GM10248 (cell line): Measurements from ENCODE around the gene MORC3.

Source experiments
- CTCF ChIA-PET: fragments of 300-600 bp; sonication (Branson Sonifier 250); formaldehyde crosslinking; extraction: SDS; loops from one replicate; lab custom pipeline; 2021; ENCODE audit warnings: antibody characterized with exemption; lab: Yijun Ruan, JAX
- POLR2A ChIA-PET: fragments of 350-650 bp; sonication (Branson Sonifier 250); formaldehyde crosslinking; extraction: SDS; loops from one replicate; lab custom pipeline; 2020; ENCODE audit warnings: antibody characterized with exemption; lab: Yijun Ruan, JAX
- DNase-seq: peaks from one replicate; pipeline ENCODE4 v3.0.0; 2012; ENCODE audit errors: extremely low spot score
- TF ChIP-seq, protein P1 (sequence below): IDR thresholded peaks from 2 replicates; pipeline ENCODE4 v1.5.1; 2012; ENCODE audit warnings: mild to moderate bottlenecking, low read depth; ENCODE audit errors: extremely low read depth, missing control alignments, control extremely low read depth

Gene MORC3

DNA sequence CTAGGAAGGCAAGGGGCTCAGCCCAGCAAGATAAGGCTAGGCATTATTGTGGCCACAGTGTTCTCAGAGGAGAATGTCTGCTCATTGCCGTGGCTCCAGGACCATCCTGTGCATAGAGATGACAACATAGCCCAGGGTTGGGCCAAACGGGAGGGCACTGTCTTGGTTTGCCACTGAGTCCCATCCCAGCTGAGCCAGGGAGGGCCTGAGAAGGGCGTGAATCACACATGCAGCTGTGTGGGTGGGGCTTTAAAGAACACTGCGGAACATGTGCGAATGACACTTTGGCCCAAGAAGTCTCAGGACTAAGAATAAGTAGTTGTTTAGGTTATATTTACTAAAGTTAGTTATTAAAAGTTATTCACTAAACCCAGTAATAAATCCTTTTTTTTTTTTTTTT is 83.7 kb downstream of the MORC3 start:
- TF ChIP-seq, protein P1, sequence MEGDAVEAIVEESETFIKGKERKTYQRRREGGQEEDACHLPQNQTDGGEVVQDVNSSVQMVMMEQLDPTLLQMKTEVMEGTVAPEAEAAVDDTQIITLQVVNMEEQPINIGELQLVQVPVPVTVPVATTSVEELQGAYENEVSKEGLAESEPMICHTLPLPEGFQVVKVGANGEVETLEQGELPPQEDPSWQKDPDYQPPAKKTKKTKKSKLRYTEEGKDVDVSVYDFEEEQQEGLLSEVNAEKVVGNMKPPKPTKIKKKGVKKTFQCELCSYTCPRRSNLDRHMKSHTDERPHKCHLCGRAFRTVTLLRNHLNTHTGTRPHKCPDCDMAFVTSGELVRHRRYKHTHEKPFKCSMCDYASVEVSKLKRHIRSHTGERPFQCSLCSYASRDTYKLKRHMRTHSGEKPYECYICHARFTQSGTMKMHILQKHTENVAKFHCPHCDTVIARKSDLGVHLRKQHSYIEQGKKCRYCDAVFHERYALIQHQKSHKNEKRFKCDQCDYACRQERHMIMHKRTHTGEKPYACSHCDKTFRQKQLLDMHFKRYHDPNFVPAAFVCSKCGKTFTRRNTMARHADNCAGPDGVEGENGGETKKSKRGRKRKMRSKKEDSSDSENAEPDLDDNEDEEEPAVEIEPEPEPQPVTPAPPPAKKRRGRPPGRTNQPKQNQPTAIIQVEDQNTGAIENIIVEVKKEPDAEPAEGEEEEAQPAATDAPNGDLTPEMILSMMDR: no peak
- DNase-seq: no peak
- POLR2A ChIA-PET: interaction anchor here (0.6 kb wide), 1 partner anchor 66 kb away, joined by 4 read pairs; no protein-coding TSS in a partner anchor
- CTCF ChIA-PET: interaction anchor here (0.8 to 1.2 kb wide), 2 partner anchors 11 to 18 kb away, joined by 3 read pairs; no protein-coding TSS in a partner anchor

DNA sequence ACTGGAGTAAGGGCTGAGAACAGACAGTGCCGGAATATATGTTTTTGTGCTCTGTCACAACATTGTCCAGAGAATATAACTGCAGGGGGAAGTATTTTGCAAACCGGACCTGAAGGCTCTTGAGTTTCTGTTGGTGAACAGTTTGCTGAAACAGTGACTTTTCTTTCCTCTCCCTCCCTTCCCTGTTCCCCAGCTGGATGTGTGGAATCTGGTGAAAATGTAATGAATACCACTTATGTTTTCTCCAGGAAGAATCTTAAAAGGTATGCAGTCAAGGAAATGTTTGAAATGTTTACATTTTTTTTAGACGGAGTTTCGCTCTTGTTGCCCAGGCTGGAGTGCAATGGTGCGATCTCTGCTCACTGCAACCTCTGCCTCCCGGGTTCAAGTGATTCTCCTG is 88.6 kb downstream of the MORC3 start:
- ChIA-PET CTCF (no interaction called here), POLR2A (no interaction called here)
- DNase-seq: no peak
- TF ChIP-seq, protein P1: no peak

DNA sequence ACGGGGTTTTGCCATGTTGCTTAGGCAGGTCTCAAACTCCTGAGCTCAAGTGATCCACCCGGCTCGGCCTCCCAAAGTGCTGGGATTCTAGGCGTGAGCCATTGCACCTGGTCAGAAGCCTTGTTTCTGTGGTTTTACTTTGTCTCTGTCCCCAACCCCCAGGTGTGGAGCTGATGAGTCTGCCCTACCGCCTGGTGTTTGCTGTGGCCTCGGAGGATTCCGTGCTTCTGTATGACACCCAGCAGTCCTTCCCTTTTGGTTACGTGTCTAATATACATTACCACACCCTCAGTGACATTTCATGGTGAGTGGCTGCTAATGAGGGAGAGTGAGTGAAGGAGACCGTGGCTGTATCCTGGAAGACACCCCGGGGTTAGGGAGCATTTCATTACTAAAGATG is 91.3 kb downstream of the MORC3 start:
- TF ChIP-seq, protein P1: no peak
- ChIA-PET CTCF (interaction anchor here (0.8 to 1.6 kb wide), 3 partner anchors 8 to 12 kb away, joined by 3 read pairs; no protein-coding TSS in a partner anchor), POLR2A (no interaction called here)
- DNase-seq: no peak

DNA sequence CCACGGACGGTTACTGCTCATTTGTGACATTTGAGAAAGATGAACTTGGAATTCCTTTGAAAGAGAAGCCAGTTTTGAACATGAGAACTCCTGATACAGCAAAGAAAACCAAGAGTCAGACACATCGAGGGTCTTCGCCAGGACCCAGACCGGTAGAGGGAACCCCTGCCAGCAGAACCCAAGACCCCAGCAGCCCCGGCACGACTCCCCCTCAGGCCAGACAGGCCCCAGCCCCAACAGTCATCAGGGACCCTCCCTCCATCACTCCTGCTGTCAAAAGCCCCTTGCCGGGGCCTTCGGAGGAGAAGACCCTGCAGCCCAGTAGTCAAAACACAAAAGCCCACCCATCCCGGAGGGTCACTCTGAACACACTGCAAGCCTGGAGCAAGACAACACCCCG is 92.9 kb downstream of the MORC3 start:
- POLR2A ChIA-PET: no interaction called here
- DNase-seq: no peak
- CTCF ChIA-PET: no interaction called here
- TF ChIP-seq, protein P1: no peak

DNA sequence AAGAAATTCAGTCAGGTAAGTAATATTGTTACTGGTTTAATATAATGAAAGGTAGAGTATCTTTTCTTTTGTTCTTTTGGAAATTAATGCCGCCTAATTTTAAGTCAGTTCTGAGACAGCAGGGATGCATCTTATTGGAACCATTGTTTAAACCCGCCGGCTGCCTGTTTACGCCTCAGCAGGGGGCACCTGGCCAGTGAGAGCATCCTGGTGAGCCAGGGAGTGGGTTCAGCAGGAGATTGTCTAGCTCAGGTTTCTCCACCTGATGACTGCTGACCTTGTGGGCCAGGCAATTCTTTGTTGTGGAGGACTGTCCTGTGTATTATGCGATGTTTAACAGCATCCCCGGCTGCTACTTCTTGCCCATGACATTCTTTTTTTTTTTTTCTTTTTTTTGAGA is 95.4 kb downstream of the MORC3 start:
- no peak for DNase-seq
- CTCF ChIA-PET: interaction anchor here (1.0 to 1.4 kb wide), 2 partner anchors 10 to 512 kb away, joined by 3 to 4 read pairs; no protein-coding TSS in a partner anchor
- POLR2A ChIA-PET: no interaction called here
- TF ChIP-seq, protein P1: no peak

DNA sequence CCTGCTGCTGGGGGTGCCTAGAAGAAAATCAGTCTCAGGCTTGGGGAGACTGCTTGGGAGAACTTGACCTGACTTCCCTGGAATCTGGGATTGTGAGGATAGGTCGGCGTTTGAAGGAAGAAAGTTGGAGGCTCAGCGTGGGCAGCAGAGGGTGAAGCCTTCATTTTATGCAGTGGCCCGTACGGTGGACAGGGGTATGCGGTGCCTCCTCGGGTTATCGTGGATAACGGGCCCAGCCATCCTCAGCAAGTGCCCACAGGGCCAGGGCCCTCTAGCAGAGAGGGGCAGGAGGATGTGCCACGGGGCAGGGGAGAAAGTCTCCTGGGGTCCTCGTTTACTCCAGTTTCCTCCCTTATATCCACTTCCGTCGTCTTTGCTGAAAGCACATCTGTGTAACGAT is 99.2 kb downstream of the MORC3 start:
- no peak for DNase-seq
- TF ChIP-seq, protein P1: no peak
- POLR2A ChIA-PET: no interaction called here
- CTCF ChIA-PET: interaction anchor here (0.7 to 2.2 kb wide), 12 partner anchors 9 to 509 kb away, joined by 3 to 12 read pairs (median 3); no protein-coding TSS in a partner anchor
